Activated T-helper 9 cell treated with anti-CD3 and anti-CD28 coated beads, Interleukin-2, amount 50 U/mL, for 16 hours (primary cell): ENCODE data around the gene SMARCC2.

Experiments used
- DNase-seq: peaks from one replicate; pipeline ENCODE4 v3.0.0-alpha.2; 2020; ENCODE audit warnings: low read depth

The SMARCC2 gene

DNA sequence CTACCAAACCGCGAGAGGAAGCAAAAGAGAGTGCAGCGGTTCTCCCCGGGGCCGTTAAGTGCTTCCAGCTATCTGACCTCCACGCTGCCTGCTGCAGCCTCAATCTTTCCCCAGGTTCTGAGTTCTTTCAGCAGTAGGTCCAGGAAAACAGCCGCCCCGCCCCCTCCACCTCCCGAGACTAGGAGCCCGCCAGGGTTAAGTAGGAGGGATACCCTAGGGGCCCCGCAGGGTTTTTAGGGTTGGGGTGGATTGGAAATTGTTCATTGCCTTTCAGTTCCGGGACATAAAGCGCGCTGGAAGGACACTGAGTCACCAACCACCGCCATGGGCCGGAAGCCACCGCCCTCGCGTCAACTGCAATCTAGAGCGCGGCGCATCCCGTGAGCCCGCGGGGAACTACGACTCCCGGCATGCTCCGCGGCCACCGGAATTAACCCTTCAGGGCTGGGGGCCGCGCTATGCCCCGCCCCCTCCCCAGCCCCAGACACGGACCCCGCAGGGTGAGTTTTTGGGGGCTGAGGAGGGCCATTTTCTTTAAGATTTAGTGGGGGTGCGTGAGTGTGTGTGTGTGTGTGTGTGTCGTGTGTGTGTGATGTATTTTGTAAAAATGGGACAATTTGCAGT, 37.0 kb downstream of the SMARCC2 start, which contains the start of gene MYL6B:
MYL6B (plus strand) TSS at position 456 of the 624 bp plus-strand sequence. CDS start 1,332 bp downstream, outside the sequence.
- peak; percentile 92 for DNase-seq

DNA sequence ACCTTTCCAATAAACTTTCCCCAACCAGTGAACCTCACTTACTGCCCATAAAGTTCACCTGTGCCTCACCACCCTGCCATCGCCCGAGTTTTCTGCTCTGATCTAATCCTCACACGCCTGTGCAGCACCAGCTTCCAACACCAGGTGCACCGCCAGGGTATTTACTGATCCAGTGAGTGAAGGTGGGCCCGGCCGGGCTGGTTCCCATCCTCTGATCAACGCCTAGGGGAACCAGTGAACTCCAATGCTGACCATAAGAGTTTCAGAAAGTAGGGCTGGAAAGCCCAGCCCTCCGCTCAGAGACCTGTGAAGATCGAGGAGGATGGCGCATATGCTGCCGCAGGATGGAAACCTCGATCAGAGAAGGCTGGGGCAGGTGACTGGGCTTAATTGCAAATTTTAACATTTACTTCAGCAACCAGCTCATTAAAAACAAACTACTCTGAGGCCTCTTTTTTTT, 37.6 kb downstream of the SMARCC2 start:
- DNase-seq, result peak; percentile 59

DNA sequence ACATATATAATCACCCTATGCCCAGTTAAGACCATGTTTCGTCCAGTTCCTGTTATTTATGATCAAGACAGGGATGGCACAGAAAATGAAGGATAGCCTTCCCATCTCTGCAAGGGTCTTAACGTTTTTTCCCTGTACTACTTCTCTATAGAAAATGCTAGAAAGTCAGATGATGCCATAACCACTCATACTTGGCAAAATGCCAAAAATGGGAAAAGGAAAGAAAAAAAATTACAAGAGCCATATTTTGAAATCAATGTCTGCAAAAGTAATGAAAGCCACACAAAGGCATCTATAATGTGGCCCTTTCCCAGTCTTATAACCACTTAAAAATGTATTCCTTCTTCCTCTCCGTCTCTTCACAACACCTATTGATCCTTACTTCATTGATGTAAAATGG, 38.7 kb downstream of the SMARCC2 start:
- no peak for DNase-seq

DNA sequence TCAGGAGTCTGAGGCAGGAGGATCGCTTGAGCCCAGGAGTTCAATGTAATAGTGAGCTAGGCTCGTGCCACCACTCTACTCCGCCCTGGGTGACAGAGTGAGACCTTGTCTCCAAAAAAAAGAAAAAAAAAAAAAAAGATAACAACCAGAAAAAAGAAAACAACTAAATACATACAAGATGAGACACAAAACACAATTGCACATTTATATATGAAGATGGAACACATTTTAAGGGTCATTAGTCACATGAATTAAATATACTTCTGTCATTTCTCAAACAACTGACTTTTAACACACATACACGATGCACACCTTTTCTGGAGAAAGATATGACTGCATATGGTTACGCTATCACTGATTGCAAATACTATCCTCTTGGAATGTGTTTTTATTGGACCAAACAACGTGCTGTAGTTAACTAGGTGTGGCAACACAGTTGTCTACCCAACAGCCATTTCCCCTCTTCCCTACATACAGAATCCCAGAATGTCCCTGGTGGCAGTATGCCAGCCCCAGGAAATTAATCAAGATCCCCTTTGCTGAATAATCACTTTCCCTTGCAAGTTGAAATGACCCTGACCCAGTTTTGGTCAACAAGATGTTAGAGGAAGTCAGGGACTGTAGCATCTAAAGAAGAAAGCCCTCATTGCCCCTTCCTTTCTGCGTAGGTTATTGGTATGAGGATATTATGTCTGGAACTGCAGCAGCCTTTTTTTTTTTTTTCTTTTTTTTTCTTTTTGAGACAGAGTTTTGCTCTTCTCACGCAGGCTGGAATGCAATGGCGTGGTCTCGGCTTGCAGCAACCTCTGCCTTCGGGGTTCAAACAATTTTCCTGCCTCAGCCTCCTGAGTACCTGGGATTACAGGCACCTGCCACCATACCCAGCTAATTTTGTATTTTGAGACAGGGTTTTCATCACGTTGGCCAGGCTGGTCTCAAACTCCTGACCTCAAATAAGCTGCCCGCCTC, 42.5 kb downstream of the SMARCC2 start:
- DNase-seq, result no peak

DNA sequence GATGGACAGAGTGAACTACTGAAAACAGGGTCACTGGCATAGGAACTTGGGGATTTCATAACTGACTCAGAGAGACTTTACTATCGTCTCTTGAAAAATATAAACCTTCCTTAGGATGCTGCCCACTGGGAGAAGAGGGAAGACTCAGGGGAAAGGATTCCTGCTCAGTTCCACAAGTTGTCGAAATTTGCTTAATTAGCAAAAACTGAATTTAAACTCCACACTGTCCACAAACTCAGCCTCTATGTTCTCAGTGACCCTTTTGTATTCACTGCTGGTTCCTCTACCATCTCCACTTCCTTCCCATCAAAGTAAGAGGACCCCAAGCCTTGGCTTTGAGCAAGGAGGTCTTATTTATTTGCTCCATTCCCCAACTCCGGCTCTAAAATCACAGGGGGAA, 44.1 kb downstream of the SMARCC2 start:
- no peak for DNase-seq

DNA sequence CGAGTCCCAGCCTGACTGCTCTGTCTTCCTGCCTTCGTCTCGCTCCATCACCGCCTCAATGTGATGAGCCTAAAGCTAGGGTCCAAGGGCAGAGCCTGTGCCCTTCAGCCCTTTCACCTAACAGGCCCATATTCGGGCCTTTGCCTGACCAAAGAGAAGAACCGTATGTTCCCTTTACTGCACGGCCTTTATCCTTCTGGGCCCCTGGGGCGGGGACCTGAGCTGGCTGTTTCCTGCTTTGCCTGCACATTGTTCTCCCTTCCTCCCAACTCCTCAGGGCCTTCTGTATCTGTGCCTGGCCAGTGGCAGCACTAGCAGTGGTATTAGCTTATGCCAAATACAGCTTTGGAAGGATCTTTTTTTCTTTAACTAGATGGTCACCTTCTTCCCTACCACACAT, 45.4 kb downstream of the SMARCC2 start:
- no peak for DNase-seq

DNA sequence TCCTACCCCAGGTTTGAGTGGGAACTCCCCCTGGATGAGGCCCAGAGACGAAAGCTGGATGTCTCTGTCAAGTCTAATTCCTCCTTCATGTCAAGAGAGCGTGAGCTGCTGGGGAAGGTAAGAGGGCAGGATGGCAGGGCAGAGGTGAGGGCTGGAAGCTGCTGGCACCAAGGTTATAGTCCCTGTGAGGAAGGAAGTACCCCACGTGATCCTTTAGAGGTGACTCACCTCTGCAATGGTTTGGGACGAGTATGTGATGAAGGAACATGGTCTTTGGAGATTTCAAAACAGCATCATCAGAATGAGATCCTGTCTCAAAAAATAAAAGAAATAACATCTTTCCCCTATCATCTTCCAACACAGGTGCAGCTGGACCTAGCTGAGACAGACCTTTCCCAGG, 46.1 kb downstream of the SMARCC2 start:
- no peak for DNase-seq

DNA sequence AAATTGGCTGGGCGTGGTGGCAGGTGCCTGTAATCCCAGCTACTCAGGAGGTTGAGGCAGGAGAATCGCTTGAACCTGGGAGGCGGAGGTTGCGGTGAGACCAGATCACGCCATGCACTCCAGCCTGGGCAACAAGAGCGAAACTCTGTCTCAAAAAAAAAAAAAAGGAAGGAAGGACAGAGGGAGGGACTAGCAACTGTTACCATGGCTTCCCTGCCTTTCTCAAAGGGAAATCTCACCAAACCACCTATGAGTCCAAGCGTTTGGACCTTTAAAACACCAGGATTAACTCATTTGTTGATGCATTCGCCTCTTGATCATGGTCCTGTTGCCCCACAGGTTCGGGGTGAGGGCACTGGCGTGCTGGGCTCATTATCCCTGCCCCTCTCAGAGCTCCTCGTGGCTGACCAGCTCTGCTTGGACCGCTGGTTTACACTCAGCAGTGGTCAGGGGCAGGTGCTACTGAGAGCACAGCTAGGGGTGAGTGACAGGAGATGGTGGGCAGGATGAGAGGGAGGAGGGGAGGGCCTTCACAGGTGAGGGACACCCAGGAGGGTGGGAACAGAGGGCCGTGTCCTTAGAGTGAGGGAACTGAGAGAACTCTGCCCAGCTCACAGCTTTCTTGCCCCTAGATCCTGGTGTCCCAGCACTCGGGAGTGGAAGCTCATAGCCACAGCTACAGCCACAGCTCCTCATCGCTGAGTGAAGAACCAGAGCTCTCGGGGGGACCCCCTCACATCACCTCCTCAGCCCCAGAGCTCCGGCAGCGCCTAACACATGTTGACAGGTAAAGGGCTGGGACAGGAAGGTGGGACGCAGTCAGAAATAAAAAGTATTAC, 47.1 kb downstream of the SMARCC2 start:
- no peak for DNase-seq

DNA sequence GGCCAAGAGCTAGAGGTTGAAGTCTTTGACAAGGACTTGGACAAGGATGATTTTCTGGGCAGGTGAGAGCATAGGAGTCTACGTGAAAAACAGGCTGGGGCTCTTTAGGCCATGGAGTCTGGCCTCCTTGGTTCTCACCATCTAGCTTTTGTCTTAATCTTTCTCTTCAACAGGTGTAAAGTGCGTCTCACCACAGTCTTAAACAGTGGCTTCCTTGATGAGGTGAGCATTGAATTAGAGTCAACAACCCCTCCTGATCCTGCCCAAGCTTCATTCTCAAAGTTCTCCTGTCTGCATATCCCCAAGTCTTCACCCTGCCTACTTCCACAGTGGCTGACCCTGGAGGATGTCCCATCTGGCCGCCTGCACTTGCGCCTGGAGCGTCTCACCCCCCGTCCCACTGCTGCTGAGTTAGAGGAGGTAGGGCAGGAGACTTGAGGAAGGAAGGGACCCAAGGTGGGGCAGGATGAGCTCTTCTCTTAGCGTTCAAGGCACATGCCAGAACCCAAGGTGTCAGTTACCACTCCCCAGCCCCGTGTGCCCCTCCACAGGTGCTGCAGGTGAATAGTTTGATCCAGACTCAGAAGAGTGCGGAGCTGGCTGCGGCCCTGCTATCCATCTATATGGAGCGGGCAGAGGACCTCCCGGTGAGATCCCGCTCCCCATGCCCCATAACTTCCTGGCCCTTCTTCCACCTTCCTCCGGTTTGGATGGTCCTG, 51.3 kb downstream of the SMARCC2 start:
- DNase-seq, result no peak

DNA sequence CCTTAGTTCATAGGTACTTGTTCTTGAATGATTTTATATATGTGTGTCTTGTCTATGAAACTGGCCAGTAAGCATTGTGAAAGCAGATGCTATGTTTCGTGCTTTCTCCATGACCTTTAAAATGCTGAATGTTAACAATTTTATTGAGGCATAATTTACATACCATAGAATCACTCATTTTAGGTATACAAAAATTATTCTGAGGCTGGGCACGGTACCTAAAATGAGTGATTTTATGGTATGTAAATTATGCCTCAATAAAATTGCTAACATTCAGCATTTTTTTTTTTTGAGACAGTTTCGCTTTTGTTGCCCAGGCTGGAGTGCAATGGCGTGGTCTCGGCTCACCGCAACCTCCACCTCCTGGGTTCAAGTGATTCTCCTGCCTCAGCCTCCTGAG, 54.4 kb downstream of the SMARCC2 start:
- DNase-seq, result no peak

DNA sequence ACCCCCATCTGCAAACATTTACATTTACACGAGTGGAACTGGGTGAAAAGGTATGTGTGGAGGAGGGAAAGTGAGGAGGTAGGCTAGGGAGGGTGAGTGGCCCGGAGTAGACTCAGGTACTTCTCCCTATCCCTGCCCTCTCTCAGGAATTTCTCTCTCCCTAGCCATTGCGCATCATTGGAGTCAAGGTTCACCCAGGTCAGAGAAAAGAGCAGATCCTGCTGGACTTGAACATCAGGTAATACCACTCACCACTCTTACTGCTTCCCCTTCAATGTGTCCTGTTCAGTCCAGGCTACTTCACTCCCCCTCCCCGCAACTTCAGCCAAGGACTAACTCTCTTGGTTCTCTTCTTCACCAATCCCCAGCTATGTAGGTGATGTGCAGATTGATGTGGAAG, 58.4 kb downstream of the SMARCC2 start:
- no peak for DNase-seq

DNA sequence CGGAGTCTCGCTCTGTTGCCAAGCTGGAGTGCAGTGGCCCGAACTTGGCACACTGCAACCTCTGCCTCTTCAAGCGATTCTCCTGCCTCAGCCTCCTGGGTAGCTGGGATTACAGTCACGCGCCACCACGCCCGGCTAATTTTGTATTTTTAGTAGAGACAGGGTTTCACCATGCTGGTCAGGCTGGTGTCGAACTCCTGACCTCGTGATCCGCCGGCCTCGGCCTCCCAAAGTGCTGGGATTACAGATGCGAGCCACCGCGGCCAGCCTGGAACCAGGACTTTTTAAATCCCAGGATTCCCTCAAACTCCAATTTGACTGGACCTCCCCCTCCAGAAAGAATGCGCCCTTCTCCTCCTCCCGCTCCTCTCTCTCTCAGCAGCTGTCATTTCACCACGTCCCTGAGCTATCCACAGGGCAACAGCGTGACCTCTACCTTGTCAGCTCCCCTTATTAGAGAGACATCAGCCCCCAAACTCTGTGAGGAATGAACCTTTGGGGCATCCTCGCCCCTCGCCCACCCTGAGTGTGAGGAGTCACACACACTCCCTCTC, 59.3 kb downstream of the SMARCC2 start:
- DNase-seq, result no peak

DNA sequence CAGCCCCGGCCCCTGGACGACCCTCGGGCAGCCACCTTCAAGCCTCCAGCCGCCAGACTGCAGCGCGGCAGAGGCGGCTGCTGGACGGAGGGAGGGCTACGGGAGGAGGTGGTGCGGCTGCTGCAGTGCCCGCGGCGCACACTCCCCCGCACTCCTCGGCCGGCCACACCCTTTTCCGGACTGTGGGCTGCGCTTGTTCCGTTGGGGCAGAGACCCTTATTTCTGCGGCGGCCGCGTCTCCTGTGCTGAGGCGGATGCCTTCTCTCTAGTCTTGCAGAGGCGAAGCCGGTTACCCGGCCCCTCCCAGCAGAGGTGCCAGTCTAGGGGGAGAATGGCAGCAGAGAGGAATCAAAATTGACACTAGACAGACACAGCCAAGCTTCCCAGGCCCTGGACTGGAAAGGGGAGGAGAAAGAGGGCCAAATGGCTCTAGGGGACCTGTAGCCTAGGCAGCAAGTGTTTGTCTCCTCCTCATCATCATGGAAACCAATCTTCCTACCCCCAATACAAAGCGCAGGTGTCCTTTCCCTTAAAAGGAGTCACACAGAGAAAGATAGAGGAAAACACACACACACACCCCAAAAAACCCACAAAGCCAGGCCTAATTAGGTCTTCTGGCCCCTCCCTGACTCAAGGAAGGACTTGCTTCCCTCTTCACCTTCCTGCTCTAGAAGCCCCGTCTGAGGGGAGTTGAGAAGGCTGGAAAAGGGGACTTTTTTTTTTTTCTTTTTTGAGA, 59.9 kb downstream of the SMARCC2 start:
- DNase-seq, result peak; percentile 53

DNA sequence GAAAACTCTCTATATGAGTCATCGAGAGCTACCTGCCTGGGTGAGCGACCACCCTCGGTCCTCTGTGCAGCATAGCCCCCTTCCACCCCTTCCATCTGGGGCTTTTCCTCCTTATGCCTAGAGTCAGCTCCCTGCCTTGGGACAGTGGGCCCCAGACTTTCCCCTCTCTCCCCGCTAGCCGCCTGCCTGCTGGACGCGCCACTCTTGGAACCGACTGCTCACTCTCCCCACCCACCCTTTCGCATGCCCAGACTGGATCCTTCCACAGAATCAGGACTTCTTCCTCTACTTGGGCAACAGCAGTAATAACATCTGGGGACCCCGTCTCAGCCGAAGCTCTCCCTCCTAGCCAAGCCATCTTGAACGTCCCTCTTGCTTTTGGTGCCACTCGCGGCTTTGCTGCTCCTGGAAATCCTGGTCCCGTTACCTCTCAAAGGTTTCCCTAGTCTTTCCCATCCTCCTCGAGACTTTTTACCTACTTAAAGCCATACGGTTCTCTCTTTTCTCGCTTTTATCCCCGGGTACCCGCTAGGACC, 60.5 kb downstream of the SMARCC2 start:
- DNase-seq, result no peak

DNA sequence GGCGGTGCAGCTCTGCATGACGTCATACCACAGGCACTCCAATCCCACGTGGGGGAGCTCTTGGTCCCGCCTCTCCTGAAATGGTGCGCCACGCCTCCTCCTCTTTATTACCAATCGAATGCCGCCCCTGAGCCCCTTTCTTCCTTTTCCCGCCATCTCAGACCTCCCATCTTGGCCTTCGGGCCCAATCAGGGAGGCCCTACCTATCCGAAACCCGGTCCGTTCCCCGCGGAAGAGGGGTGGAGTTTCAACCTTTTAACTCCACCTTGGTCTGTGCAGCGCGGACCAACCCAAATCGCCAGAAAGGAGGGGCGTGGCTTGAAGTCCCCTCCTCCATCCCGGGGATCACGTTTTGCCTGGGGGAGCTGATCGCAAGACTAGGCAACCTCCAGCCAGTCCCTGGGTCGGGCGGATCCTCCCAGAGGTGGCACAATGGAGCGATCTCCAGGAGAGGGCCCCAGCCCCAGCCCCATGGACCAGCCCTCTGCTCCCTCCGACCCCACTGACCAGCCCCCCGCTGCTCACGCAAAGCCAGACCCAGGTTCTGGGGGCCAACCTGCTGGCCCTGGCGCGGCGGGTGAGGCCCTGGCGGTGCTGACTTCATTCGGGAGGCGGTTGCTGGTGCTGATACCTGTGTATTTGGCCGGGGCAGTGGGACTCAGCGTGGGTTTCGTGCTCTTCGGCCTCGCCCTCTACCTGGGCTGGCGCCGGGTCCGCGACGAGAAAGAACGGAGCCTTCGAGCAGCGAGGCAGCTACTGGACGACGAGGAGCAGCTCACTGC, 61.2 kb downstream of the SMARCC2 start, which contains the start of gene ESYT1:
ESYT1 (plus strand) TSS at position 380 of the 782 bp plus-strand sequence; CDS start at position 433, 53 bp downstream.
- DNase-seq, result peak; percentile 93

DNA sequence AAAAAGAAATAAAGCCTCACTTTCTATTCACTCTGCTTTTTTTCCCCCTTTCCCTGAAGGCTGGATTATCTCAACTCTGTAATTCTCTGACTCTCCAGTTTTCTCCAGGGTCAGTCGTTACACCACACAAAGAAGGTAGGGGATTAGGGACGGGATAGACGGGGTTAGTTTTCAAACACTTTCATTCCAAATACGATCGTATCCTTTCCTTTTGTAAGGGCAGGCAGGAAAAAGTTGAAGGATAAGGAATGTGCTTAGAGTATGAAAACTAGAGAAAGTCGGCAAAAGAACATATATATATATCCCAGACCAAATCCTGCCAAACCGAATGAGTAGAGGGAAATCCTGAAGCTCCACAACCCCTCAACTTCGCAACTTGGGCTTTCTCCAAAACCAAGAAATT, 61.8 kb downstream of the SMARCC2 start:
- DNase-seq, result no peak

DNA sequence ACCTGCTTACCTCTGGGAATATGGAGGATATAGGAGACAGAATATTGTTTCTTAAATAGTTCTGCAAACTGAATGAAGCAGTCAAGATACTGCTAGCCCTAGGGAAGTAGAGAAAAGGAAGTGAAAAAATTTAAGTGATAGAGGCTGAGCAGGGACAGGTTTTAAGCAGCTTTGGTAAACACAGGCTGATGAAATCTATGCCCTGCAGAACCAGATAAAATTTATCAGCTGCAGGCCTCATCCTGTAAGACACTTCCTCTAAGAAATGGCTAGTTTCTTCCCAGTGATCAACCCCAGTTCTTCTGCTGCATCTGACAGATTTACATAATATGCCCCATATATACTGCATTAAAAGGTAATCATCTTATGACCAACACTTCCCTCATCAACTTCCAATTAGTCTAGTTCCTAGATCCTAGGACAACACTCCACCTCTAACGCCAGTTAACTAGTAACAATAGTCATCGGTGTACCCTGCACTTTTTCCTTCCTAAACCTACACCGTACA, 62.5 kb downstream of the SMARCC2 start:
- no peak for DNase-seq

DNA sequence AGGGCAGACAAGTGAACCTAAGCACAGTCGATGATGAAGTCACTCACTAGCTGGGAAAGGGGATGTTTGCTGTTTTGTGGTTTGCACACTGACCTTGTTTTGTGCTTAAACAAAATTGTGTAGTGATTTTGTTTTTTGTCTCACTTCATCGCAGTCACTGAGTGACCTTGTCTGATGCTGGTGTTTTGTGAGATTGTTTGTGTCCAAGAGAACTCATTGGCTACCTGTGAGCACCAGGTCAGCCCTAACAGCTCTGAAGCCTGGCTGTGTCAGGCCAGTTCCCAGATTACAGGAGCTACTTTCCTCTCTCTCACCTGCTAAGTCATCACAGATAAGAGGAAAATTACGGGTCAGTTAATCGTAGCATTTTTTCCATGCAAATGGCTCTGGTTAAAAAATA, 65.2 kb downstream of the SMARCC2 start:
- DNase-seq, result no peak

DNA sequence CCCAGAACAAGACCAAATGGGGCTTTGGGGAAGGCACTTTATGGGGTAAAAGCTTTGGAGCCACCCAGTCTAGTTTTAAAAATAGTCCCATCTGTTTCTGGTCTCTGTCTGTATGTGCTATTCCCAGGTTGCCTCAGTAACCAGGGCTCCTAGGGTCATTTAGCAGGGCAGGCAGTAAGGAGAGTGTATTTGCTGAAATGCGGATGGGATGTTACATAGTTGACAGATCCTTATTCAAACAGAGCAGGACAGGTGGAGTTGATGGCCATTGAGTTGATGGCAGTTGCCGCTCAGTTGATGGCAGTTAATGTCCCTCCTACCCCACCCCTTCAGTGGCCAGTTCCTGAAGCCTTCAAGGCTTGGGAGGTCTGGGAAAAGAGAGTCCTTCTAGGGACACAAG, 66.6 kb downstream of the SMARCC2 start:
- DNase-seq, result no peak
